Right ventricle myocardium inferior (tissue), 1 donor: Measurements from ENCODE around the gene HAND1. TPM values are rescaled to one million over a fixed set of nuclear protein-coding genes. Genes with fewer than 3 reads are reported as not detected.

Source experiments
- ATAC-seq: fragments of 200-7000 bp; cut with Tn5 transposase; one replicate; pipeline ENCODE4 v1.9.1; 2020; ENCODE audit warnings: mild to moderate bottlenecking, moderate library complexity
- DNase-seq: peaks from one replicate; pipeline ENCODE4 v3.0.0; 2021; ENCODE audit errors: missing footprints
- intact Hi-C: fragments of 100-400 bp; cut with DNase I; formaldehyde crosslinking; loops from one replicate; pipeline ENCODE4 v1.11.0; 2022
- total RNA-seq: library from RNA; stranded (reverse); fragmentation: NEBNext Ultra II Directional; extraction: Animal tissue kit (Norgen Biotek cat#: 25700); gene quantifications from one replicate; pipeline ENCODE4 v1.2.1, GENCODE V29; 2021
- donor health status: DM: no; HTN: yes; CAD: no; lungs with severe emphysema.

The HAND1 gene
- total RNA-seq, 1 donor from 2014 or later: 29.8 TPM

- intact Hi-C loops: no loop called here
- DNase-seq: no peak
Measured at GRCh38 chr5:154444556-154445421, 33.2 kb downstream of the HAND1 start.

GRCh38 chr5:154442801-154443200 is 35.2 kb downstream of the HAND1 start:
- DNase-seq (no peak), ATAC-seq (no peak)
- intact Hi-C loops: no loop called here

More at GRCh38 chr5:154444556-154445421, 33.2 kb downstream of the HAND1 start:
- ATAC-seq: no peak

GRCh38 chr5:154440540-154440939 is 37.5 kb downstream of the HAND1 start:
- DNase-seq (no peak), ATAC-seq (no peak)
- intact Hi-C loops: no loop called here

GRCh38 chr5:154437281-154437965 is 40.6 kb downstream of the HAND1 start:
- no peak for DNase-seq
- no peak for ATAC-seq
- intact Hi-C loops: no loop called here

- no peak for ATAC-seq
- intact Hi-C loops: no loop called here
Measured at GRCh38 chr5:154435226-154435625, 42.8 kb downstream of the HAND1 start.

GRCh38 chr5:154430961-154431630 is 46.9 kb downstream of the HAND1 start:
- intact Hi-C loops: no loop called here
- DNase-seq (no peak), ATAC-seq (no peak)

More at GRCh38 chr5:154435226-154435625, 42.8 kb downstream of the HAND1 start:
- DNase-seq: no peak

- ATAC-seq: no peak
- intact Hi-C loops: no loop called here
- no peak for DNase-seq
Measured at GRCh38 chr5:154430466-154430865, 47.6 kb downstream of the HAND1 start.

GRCh38 chr5:154429341-154429740 is 48.7 kb downstream of the HAND1 start:
- ATAC-seq (no peak), DNase-seq (no peak)
- intact Hi-C loops: no loop called here

GRCh38 chr5:154428208-154428607 is 49.8 kb downstream of the HAND1 start:
- ATAC-seq: no peak
- DNase-seq: no peak
- intact Hi-C loops: no loop called here

Other genes with a start within 250 kb of the HAND1 start
- 39.2 TPM for gene SAP30L, start 32.2 kb downstream of the HAND1 start, total RNA-seq